Stimulated activated effector memory CD8-positive, alpha-beta T cell treated with anti-CD3 and anti-CD28 coated beads, Interleukin-12 subunit alpha, Interleukin-12 subunit beta, amount 100 ng/mL, for 72 hours (primary cell): ENCODE measurements around the gene HSPB8.

Source experiments
- ATAC-seq: fragments of 150-1000 bp; cut with Tn5 transposase; 2 replicates; pipeline ENCODE4 v1.10.0; 2021
- DNase-seq, 2 donors: peaks; one replicate each; pipeline ENCODE4 v3.0.0; 2021 to 2022; ENCODE audit warnings: low spot score in 2 of 2
- H3K27ac Mint-ChIP-seq: one replicate; pipeline ENCODE4 v1.8.0; 2022; ENCODE audit warnings: mild to moderate bottlenecking, mixed read lengths
- H3K36me3 Mint-ChIP-seq: one replicate; pipeline ENCODE4 v1.8.0; 2022; ENCODE audit warnings: mild to moderate bottlenecking, mixed read lengths
- H3K4me1 Mint-ChIP-seq: one replicate; pipeline ENCODE4 v1.8.0; 2022; ENCODE audit warnings: mixed read lengths
- H3K4me3 Mint-ChIP-seq: one replicate; pipeline ENCODE4 v1.8.0; 2022; ENCODE audit warnings: mild to moderate bottlenecking, mixed read lengths
- H3K9me3 Mint-ChIP-seq: one replicate; pipeline ENCODE4 v1.8.0; 2022; ENCODE audit warnings: mixed read lengths

Gene HSPB8, protein sequence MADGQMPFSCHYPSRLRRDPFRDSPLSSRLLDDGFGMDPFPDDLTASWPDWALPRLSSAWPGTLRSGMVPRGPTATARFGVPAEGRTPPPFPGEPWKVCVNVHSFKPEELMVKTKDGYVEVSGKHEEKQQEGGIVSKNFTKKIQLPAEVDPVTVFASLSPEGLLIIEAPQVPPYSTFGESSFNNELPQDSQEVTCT

DNA sequence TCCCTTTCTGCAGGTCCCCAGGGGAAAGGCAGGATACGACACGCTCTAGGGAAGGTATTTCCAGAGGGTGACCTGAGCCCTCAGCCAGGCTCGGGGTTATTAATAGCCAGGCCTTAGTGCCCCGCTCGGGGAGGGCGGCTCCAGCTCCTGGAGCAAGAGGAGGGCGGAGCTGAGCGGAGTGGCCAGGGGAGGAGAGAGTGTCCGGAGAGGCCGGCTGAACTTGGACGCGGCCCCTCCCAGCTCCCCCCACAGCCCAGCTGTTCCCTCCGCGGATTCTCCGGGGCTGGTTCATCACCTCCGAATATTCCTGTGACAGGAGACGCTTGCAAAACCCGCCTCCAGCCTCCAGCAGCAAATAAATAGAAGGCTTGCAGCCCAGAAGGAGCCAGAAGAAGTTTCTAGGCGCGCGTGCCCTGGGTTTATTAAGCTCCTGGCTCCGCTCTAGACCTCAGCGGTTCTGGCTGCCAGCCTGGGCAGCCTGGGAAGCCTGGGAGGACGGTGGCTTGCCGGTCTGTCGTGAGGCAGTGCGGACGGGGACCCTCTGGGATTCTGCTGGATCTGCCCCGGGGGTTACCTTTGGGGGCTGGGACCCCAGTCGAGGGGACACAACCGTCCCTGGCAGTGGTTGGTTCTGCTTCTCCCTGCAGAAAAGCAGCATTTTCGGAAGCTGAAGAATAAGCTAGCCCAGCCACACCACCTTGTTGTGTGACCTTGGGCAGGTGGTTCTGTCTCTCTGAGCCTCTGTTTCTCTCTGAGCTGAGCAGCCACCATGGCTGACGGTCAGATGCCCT lies at the start of gene HSPB8:
Gene HSPB8, plus strand, starts transcription at position 388 of the 791 bp plus-strand sequence. Its CDS starts 382 bp downstream, at position 770.
- Mint-ChIP-seq H3K27ac (no peak within 1 kb of the TSS), H3K4me1 (no peaks in the 10 kb centered on the region), H3K9me3 (no peaks in the 10 kb centered on the region), H3K4me3 (no peak within 1 kb of the TSS), H3K36me3 (no peaks in the 10 kb centered on the region)
- ATAC-seq (no peak), DNase-seq (no peak)

DNA sequence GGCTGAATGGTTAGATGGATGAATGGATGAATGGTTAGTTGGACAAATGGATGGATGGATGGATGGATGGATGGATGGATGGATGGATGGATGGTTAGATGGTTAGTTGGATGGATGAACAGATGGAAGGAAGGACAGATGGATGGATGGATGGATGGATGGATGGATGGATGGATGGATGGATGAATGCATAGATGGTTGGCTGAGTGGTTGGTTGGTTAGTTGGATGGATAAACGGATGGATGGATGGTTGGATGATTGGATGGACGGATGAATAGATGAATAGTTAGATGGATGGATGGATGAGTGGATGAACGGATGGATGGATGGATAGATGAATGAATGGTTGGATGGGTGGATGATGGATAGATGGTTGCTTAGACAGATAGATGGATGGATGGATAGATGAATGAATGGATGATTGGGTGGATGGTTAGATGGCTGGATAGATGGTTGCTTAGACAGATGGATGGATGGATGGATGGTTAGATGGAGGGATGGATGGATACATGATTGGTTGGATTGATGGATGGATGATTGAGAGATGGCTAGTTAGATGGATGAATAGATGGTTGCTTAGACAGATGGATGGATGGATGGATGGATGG lies 48.8 kb upstream of the HSPB8 start:
- DNase-seq (no peak), ATAC-seq (no peak)
- no peak overlapping the region for H3K4me3 Mint-ChIP-seq
- peaks cover 7% of the 10 kb centered on the region for H3K9me3 Mint-ChIP-seq
- no peak overlapping the region for H3K27ac Mint-ChIP-seq
- H3K36me3 Mint-ChIP-seq = no peaks in the 10 kb centered on the region
- H3K4me1 Mint-ChIP-seq = no peaks in the 10 kb centered on the region

DNA sequence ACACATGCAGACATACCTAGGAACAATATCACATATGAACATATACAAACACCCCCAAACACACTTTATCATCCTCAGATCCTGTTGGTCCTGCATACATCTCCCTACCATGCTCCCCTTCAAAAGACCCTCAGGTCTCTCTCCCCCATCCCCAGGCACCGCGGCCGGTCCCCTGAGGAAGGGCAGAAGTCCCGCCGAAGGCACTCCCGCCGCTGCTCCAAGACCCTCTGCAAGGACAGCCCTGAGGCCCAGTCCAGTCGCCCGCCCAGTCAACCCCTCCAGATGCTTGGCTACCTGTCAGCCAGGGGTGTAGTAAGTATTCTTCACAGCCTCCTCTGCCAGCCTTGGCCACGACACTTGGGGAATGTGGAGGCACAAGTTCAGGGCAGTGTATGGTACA lies 48.2 kb upstream of the HSPB8 start:
- H3K27ac Mint-ChIP-seq = no peak overlapping the region
- no peaks in the 10 kb centered on the region for H3K36me3 Mint-ChIP-seq
- ATAC-seq (no peak), DNase-seq (no peak)
- H3K4me1 Mint-ChIP-seq = no peaks in the 10 kb centered on the region
- no peak overlapping the region for H3K4me3 Mint-ChIP-seq
- H3K9me3 Mint-ChIP-seq = peaks cover 7% of the 10 kb centered on the region

DNA sequence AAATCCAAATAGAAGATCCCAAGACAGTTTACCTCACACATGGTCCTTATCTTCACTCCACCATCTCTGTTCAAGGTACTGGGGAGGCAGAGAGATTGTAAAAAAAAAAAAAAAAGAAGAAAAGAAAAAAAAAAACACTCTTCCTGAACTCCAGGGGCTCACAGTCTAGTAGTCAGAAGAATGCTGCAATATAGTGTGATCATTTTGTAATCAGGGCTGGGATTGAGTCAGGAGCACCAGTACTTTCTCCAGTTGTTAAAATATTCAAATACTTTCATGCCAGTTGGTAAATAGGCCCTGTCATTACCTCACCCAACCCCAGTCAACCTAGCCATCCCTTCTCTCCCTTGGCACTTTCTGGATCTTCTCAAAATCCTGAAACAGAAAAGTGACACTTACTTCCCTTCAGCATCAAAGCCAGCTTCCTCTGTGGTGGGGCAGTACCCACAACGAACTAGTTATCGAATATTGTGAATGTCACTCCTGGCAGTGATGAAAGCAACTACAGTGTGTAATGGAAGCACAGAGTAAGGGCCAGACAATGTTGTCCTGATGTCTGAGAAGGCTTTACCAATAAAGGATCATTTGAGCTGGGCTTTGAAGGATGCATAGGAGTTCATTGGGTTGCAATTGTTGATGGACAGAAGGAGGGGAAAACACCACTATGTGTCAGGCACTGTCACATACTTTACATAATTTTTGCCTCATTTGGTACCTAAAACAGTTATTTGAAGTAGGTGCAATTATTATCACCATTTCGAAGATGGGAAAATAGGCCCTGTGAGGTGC lies 44.3 kb upstream of the HSPB8 start:
- Mint-ChIP-seq H3K36me3 (no peaks in the 10 kb centered on the region), H3K4me1 (no peaks in the 10 kb centered on the region), H3K4me3 (no peak overlapping the region), H3K27ac (no peak overlapping the region), H3K9me3 (peaks cover 6% of the 10 kb centered on the region)
- ATAC-seq (no peak), DNase-seq (no peak)

GRCh38 chr12:119136811-119137410 lies 41.8 kb upstream of the HSPB8 start:
- no peak overlapping the region for H3K4me3 Mint-ChIP-seq
- peaks cover 4% of the 10 kb centered on the region for H3K9me3 Mint-ChIP-seq
- no peak overlapping the region for H3K27ac Mint-ChIP-seq
- ATAC-seq (no peak), DNase-seq (no peak)
- no peaks in the 10 kb centered on the region for H3K4me1 Mint-ChIP-seq
- no peaks in the 10 kb centered on the region for H3K36me3 Mint-ChIP-seq

DNA sequence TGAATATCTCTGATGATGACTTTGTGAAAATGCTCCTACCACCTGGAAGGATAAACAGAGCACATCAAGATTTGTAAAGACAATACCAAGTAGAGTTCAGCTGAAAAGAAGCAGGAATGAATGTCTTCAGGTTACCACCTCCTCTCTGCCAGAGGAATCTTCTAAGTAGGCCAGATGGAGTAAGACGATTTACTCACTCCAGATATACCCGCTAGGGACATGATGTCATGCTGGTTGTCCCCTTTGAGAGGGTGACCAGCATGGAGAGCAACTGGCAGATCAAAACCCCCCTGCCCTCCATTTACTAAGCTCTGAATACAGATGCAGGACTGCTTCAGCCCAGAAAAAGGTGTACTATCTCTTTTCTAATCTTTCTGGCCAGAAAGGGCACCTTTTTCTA lies 39.3 kb upstream of the HSPB8 start:
- H3K4me1 Mint-ChIP-seq = no peaks in the 10 kb centered on the region
- no peak overlapping the region for H3K27ac Mint-ChIP-seq
- ATAC-seq (no peak), DNase-seq (no peak)
- H3K36me3 Mint-ChIP-seq = no peaks in the 10 kb centered on the region
- H3K4me3 Mint-ChIP-seq = no peak overlapping the region
- peaks cover 4% of the 10 kb centered on the region for H3K9me3 Mint-ChIP-seq

DNA sequence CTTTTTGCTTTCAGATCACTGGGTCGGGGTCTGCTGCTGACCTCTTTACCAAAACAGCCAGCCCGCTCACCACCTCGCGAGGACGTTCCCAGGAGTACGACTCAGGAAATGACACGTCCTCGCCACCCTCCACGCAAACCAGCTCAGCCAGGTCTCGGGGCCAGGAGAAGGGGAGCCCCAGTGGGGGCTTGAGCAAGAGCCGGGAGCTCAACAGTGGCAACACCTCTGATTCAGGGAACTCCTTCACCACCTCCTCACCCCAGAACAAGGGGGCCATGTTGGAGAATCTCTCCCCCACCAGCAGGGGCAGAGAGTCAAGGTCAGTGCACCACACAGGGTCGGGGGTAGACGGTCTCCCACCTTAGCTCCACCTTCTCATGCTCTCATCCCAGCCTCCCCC lies 33.4 kb upstream of the HSPB8 start:
- no peaks in the 10 kb centered on the region for H3K36me3 Mint-ChIP-seq
- DNase-seq (no peak), ATAC-seq (no peak)
- H3K27ac Mint-ChIP-seq = no peak overlapping the region
- no peaks in the 10 kb centered on the region for H3K4me1 Mint-ChIP-seq
- H3K4me3 Mint-ChIP-seq = no peak overlapping the region
- peaks cover 4% of the 10 kb centered on the region for H3K9me3 Mint-ChIP-seq

GRCh38 chr12:119147847-119148448 lies 30.8 kb upstream of the HSPB8 start:
- Mint-ChIP-seq H3K36me3 (no peaks in the 10 kb centered on the region), H3K4me3 (no peak overlapping the region), H3K4me1 (no peaks in the 10 kb centered on the region), H3K9me3 (peaks cover 2% of the 10 kb centered on the region), H3K27ac (no peak overlapping the region)
- ATAC-seq = no peak
- DNase-seq = no peak

DNA sequence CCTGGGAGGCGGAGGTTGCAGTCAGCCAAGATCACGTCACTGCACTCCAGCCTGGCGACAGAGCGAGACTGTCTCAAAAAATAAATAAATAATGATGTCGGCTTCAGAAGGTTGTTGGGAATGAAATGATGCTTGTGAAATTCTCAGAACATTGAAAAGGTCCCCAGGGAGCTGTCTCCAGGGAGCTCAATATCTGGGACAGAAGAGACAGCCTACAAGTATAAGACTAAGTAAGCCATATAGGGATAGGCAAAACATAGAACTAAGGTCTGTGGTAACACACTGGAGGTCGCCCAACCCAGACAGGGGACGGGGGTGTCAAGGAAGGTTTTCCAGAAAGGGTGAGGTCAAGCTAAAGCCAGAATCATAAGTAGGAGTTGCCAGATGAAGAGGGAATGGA lies 29.5 kb upstream of the HSPB8 start:
- no peak for DNase-seq
- H3K27ac Mint-ChIP-seq = no peak overlapping the region
- ATAC-seq = no peak
- H3K4me1 Mint-ChIP-seq = peaks cover 5% of the 10 kb centered on the region
- H3K9me3 Mint-ChIP-seq = peaks cover 2% of the 10 kb centered on the region
- no peak overlapping the region for H3K4me3 Mint-ChIP-seq
- no peaks in the 10 kb centered on the region for H3K36me3 Mint-ChIP-seq

DNA sequence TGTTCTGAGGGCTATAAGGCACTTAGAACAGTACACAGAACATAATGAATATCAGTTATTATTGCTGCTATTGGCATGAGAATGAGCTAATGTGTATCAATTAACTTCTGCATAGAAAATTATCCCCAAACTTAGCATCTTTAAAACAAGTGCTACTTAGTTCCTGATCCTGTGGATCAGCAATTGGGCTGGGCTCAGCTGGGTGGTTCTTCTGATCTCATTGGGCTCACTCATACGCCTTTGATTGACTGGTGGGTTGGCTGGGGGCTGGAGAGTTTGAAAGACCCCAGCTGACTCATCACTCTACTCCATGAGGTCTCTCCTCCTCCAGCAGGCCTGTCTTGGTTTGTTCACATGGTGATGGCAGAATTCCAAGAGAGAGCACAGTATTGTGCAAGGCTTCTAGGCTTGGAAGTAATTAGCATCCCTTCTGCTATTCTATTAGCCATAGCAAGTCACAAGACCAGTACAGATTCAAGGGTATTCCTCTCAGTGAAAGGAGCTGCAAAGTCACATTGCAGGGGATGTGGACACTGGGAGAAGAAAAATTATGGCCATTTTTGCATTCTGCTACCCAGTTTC lies 27.2 kb upstream of the HSPB8 start:
- H3K4me3 Mint-ChIP-seq = no peak overlapping the region
- DNase-seq = no peak
- H3K4me1 Mint-ChIP-seq = peaks cover 5% of the 10 kb centered on the region
- peaks cover 2% of the 10 kb centered on the region for H3K9me3 Mint-ChIP-seq
- no peaks in the 10 kb centered on the region for H3K36me3 Mint-ChIP-seq
- ATAC-seq = no peak
- H3K27ac Mint-ChIP-seq = no peak overlapping the region

DNA sequence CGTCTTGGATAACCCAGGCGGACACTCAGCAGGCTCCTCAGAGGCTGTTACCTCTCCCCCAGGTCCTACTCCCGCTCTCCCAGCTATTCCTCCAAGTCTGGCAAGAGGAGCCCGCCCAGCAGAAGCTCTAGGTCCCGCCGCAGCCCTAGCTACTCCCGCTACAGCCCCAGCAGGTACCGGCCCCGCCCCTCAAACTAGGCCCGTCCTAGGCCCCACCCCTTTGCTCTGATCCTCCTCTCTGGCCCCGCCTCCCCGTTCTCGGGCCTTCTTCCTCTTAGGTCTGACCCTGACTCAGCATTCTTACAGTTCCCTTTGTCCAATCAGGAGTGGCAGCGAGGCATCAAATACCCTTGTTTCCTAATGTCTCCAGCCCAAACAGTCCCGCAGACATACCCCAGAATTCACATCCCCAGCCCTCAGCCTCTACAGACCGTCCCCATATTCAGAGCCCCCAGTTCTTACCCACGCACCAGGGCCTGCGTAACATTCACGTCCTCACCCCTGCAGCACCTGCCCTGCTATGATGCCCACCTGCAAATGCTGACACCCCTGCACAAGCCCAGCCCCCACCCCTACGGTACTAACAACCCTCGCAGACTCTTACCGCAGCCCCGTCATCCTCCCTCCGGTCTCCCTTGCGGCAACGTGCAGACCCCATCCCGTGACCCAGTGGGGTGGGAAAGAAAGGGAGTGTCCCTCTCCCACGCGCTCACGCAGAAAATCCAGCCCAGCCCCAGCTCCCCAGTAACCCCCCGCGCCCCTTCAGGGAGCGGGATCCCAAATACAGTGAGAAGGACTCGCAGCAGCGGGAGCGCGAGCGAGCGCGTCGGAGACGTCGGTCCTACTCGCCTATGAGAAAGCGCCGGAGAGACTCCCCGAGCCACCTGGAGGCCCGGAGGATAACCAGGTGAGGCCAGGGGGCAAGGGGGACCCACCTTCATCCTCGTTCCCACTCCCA lies 25.0 kb upstream of the HSPB8 start:
- DNase-seq (no peak), ATAC-seq (no peak)
- Mint-ChIP-seq H3K27ac (no peak overlapping the region), H3K36me3 (no peaks in the 10 kb centered on the region), H3K9me3 (peaks cover 2% of the 10 kb centered on the region), H3K4me3 (no peak overlapping the region), H3K4me1 (peaks cover 5% of the 10 kb centered on the region)

- ATAC-seq = no peak
- peaks cover 5% of the 10 kb centered on the region for H3K4me1 Mint-ChIP-seq
- no peak overlapping the region for H3K4me3 Mint-ChIP-seq
- no peak overlapping the region for H3K27ac Mint-ChIP-seq
- H3K36me3 Mint-ChIP-seq = no peaks in the 10 kb centered on the region
- peaks cover 5% of the 10 kb centered on the region for H3K9me3 Mint-ChIP-seq
- no peak for DNase-seq
Measured at GRCh38 chr12:119154435-119154818, 24.3 kb upstream of the HSPB8 start.

GRCh38 chr12:119156401-119157044 lies 22.2 kb upstream of the HSPB8 start:
- Mint-ChIP-seq H3K4me1 (peaks cover 5% of the 10 kb centered on the region), H3K9me3 (peaks cover 8% of the 10 kb centered on the region), H3K4me3 (no peak overlapping the region), H3K36me3 (no peaks in the 10 kb centered on the region), H3K27ac (no peak overlapping the region)
- ATAC-seq = no peak
- DNase-seq = no peak
